ENCODE results near the gene IL12RB1.
A peak's percentile ranks its signal among the peaks of the same experiment; 100 is the strongest.
"Not testable (repeated sequence)": the region's sequence is repeated elsewhere in the genome, so short reads cannot be mapped to it uniquely, and the experiment has no call there.

IL12RB1 gene

DNA sequence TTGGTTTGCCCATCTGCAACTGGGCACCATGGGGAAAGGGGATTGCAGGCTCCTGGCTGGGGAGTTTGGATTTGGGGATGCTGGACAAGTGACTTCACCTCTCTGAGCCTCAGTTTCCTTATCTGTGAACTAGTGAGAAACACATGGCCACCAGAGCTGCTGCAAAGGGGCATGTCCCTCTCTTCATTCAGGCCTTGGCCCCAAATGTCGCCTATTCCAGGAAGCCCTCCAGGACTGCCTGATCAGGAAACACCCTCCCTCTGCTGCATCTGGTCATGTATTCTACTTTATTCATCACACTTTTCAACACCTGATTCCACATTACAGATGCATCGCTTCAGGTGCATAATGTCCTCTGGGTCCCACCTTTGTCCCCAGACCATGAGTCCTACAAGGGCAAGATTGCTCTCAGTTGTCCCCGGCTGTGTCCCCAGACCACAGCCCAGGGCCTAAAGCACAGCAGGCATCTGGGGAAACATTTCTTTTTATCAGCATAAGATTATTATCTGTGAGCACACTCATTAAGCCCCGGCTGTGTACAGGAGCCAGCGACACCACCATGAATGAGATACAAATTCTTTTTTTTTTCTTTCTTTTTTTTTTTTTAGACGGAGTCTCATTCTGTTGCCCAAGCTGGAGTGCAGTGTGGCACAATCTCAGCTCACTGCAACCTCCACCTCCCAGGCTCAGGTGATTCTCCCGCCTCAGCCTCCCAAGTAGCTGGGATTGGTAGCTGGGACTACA is 41.3 kb downstream of the IL12RB1 start:
- peak overlapping the region; percentile 60 for H3K27ac ChIP-seq
- H3K9me3 ChIP-seq, result no peaks in the 10 kb centered on the region
- no peak for TF ChIP-seq CTCF (IDR thresholded peaks at IDR 0.05)
- H3K4me3 ChIP-seq (ENCODE audit: low read depth in 1 of 2, low read length in 1 of 2), result peak overlapping the region; percentile 47 to 48
- H3K36me3 ChIP-seq, result no peaks in the 10 kb centered on the region
- H3K4me1 ChIP-seq (ENCODE audit: control insufficient read depth in 1 of 2, insufficient read depth in 1 of 2, low read depth in 1 of 2, low read length in 1 of 2), result peaks cover 11 to 13% of the 10 kb centered on the region in 2 experiments
- H3K27me3 ChIP-seq, result peaks cover 9% of the 10 kb centered on the region

GRCh38 chr19:18044825-18045304 is 41.9 kb downstream of the IL12RB1 start:
- Histone ChIP-seq H3K27ac (peak overlapping the region; percentile 60), H3K9me3 (no peaks in the 10 kb centered on the region), H3K4me3 (ENCODE audit: low read depth in 1 of 2, low read length in 1 of 2) (peak overlapping the region; percentile 47 to 48), H3K4me1 (ENCODE audit: control insufficient read depth in 1 of 2, insufficient read depth in 1 of 2, low read depth in 1 of 2, low read length in 1 of 2) (peaks cover 11 to 13% of the 10 kb centered on the region in 2 experiments), H3K36me3 (no peaks in the 10 kb centered on the region), H3K27me3 (peaks cover 10% of the 10 kb centered on the region)
- no peak for TF ChIP-seq CTCF (IDR thresholded peaks at IDR 0.05)

DNA sequence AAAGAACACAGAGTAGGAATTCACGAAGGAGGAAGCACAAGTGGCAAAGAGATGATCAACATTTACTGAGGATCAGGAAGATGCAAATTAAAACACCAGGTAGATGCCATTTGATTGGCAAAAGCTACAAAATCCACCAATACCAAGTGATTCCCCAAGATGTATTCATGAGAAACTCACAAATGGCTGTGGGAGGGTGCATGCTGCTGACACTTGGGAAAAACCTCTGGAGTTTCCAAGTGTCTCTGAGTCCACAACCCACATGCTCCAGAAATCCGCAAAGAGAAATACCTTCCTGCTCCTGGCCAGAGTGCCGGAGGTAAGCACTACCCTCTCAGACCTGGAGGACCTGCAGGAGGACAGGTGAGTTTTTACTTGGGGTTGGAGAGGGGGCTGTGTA is 43.1 kb downstream of the IL12RB1 start:
- Histone ChIP-seq H3K27me3 (peaks cover 10% of the 10 kb centered on the region), H3K36me3 (no peaks in the 10 kb centered on the region), H3K9me3 (no peaks in the 10 kb centered on the region), H3K4me3 (ENCODE audit: low read depth in 1 of 2, low read length in 1 of 2) (no peak overlapping the region), H3K27ac (no peak overlapping the region), H3K4me1 (ENCODE audit: control insufficient read depth in 1 of 2, insufficient read depth in 1 of 2, low read depth in 1 of 2, low read length in 1 of 2) (peaks cover 11 to 13% of the 10 kb centered on the region in 2 experiments)
- no peak for TF ChIP-seq CTCF (IDR thresholded peaks at IDR 0.05)

GRCh38 chr19:18041054-18041453 is 45.7 kb downstream of the IL12RB1 start:
- no peak overlapping the region for H3K4me3 ChIP-seq (ENCODE audit: low read depth in 1 of 2, low read length in 1 of 2)
- H3K4me1 ChIP-seq (ENCODE audit: control insufficient read depth in 1 of 2, insufficient read depth in 1 of 2, low read depth in 1 of 2, low read length in 1 of 2), result peaks cover 11 to 13% of the 10 kb centered on the region in 2 experiments
- no peak overlapping the region for H3K27ac ChIP-seq
- TF ChIP-seq CTCF (IDR thresholded peaks at IDR 0.05), result no peak
- H3K9me3 ChIP-seq, result no peaks in the 10 kb centered on the region
- no peaks in the 10 kb centered on the region for H3K36me3 ChIP-seq
- peaks cover 10% of the 10 kb centered on the region for H3K27me3 ChIP-seq

DNA sequence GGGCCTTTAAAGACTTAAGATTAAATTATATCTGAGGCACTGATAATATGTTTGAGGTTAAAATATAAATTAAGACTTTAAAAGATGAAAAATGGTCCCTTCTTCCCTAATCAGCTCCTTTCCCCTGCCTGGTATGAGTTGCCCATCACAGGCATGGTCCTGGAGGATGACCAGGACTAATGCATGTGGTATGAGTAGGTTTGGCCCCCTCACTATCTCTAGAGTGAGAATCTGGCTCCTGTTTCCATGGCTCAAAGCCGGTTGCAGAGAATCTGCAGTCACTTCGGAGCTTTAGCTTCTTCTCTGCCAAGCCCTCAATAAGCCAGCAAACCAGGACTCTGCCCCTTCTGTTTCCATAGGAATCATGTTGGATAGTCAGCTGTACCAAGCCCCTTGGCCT is 54.6 kb downstream of the IL12RB1 start:
- not testable (repeated sequence) for H3K36me3 ChIP-seq; H3K27ac ChIP-seq; H3K4me3 ChIP-seq (ENCODE audit: low read depth in 1 of 2, low read length in 1 of 2); H3K9me3 ChIP-seq; H3K27me3 ChIP-seq
- peaks cover 9 to 16% of the 10 kb centered on the region in 2 experiments for H3K4me1 ChIP-seq (ENCODE audit: control insufficient read depth in 1 of 2, insufficient read depth in 1 of 2, low read depth in 1 of 2, low read length in 1 of 2)

DNA sequence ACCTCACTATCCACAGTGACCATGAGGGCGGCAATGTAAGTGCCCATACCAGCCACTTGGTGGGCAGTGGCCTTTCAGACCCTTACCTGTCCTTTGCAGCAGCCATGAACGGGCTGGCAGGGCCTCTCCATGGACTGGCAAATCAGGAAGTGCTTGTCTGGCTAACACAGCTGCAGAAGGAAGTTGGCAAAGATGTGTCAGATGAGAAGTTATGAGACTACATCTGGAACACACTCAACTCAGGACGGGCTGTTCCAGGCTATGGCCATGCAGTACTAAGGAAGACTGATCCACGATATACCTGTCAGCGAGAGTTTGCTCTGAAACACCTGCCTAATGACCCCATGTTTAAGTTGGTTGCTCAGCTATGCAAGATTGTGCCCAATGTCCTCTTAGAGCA is 55.3 kb downstream of the IL12RB1 start:
- not testable (repeated sequence) for H3K36me3 ChIP-seq; H3K27me3 ChIP-seq; H3K9me3 ChIP-seq; H3K4me3 ChIP-seq (ENCODE audit: low read depth in 1 of 2, low read length in 1 of 2)
- H3K27ac ChIP-seq, result peak overlapping the region; percentile 48
- H3K4me1 ChIP-seq (ENCODE audit: control insufficient read depth in 1 of 2, insufficient read depth in 1 of 2, low read depth in 1 of 2, low read length in 1 of 2), result peaks cover 9 to 16% of the 10 kb centered on the region in 2 experiments

Measured in neutrophil (primary cell).